ENCODE measurements around the gene HPX. TPM values are rescaled to one million over a fixed set of nuclear protein-coding genes. Genes with fewer than 3 reads are reported as not detected.

The HPX gene
- total and polyA plus RNA-seq, 12 donors: 0.26 to 25.2 (median 1.7) TPM

DNA sequence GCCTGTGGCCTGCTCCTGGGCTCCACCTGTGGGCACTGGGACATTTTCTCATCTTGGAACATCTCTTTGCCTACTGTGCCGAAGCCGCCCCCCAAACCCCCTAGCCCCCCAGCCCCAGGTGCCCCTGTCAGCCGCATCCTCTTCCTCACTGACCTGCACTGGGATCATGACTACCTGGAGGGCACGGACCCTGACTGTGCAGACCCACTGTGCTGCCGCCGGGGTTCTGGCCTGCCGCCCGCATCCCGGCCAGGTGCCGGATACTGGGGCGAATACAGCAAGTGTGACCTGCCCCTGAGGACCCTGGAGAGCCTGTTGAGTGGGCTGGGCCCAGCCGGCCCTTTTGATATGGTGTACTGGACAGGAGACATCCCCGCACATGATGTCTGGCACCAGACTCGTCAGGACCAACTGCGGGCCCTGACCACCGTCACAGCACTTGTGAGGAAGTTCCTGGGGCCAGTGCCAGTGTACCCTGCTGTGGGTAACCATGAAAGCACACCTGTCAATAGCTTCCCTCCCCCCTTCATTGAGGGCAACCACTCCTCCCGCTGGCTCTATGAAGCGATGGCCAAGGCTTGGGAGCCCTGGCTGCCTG is 49.2 kb downstream of the HPX start:
- H3K4me1 ChIP-seq (replicated peaks in 1 of 2): peaks cover 14 to 19% of the 10 kb centered on the region in 2 donors
- WGBS, 4 donors: 89 to 100% (median 96%) methylated on average over 2 to 18 of the region's 18 CpGs
- no peak for DNase-seq
- H3K27ac ChIP-seq: no peak overlapping the region
- no peaks in the 10 kb centered on the region for H3K9me3 ChIP-seq (replicated peaks in 1 of 3)
- H3K36me3 ChIP-seq (replicated peaks in 1 of 2): peaks cover 0 to 13% of the 10 kb centered on the region in 2 donors
- H3K27me3 ChIP-seq: no peaks in the 10 kb centered on the region
- no peak for TF ChIP-seq POLR2A (IDR thresholded peaks at IDR 0.05)
- TF ChIP-seq, protein P1, sequence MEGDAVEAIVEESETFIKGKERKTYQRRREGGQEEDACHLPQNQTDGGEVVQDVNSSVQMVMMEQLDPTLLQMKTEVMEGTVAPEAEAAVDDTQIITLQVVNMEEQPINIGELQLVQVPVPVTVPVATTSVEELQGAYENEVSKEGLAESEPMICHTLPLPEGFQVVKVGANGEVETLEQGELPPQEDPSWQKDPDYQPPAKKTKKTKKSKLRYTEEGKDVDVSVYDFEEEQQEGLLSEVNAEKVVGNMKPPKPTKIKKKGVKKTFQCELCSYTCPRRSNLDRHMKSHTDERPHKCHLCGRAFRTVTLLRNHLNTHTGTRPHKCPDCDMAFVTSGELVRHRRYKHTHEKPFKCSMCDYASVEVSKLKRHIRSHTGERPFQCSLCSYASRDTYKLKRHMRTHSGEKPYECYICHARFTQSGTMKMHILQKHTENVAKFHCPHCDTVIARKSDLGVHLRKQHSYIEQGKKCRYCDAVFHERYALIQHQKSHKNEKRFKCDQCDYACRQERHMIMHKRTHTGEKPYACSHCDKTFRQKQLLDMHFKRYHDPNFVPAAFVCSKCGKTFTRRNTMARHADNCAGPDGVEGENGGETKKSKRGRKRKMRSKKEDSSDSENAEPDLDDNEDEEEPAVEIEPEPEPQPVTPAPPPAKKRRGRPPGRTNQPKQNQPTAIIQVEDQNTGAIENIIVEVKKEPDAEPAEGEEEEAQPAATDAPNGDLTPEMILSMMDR (IDR thresholded peaks at IDR 0.05): no peak
- peak overlapping the region in 1 of 4 donors; percentile 79 for H3K4me3 ChIP-seq
- intact Hi-C loops (cut with DNase I): no loop called here

DNA sequence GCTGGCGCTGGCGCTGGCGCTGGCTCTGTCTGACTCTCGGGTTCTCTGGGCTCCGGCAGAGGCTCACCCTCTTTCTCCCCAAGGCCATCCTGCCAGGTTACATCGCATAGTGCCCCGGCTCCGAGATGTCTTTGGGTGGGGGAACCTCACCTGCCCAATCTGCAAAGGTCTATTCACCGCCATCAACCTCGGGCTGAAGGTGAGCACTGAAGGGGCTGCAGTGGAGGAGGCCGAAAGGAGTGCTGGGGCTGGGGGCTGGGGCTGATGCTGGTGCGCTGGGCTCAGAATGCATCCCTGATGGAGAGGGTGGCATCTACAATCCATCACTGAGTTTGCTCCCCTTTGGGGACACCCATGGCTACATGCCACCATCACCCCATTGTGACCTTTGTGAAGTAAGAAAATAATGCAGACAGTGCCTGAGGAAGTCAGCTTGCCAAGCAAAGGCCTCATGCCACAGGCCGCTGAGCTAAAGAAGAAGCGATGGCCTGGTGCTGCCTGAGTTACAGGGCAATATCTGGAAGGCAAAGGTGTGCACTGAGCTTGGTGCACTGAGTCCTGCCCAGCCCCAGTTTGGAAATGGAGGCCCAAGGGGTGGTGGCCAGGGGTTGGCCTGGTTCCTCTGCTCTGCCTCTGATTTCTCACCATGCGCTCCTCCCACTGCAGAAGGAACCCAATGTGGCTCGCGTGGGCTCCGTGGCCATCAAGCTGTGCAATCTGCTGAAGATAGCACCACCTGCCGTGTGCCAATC is 49.9 kb downstream of the HPX start:
- TF ChIP-seq, protein P1 (IDR thresholded peaks at IDR 0.05): no peak
- no peak for TF ChIP-seq POLR2A (IDR thresholded peaks at IDR 0.05)
- H3K9me3 ChIP-seq (replicated peaks in 1 of 3): no peaks in the 10 kb centered on the region
- no peaks in the 10 kb centered on the region for H3K27me3 ChIP-seq
- H3K4me1 ChIP-seq (replicated peaks in 1 of 2): peaks cover 14 to 18% of the 10 kb centered on the region in 2 donors
- peak overlapping the region in 4 of 5 donors; percentile 71 to 96 (median 90) for H3K27ac ChIP-seq
- intact Hi-C loops (cut with DNase I): no loop called here
- H3K36me3 ChIP-seq (replicated peaks in 1 of 2): peaks cover 0 to 13% of the 10 kb centered on the region in 2 donors
- 36 to 75% (median 56%) methylated on average over 8 to 19 of the region's 19 CpGs for WGBS, 4 donors
- DNase-seq: peak in 1 of 7 donors; percentile 18
- peak overlapping the region in 3 of 4 donors; percentile 79 to 94 (median 86) for H3K4me3 ChIP-seq

DNA sequence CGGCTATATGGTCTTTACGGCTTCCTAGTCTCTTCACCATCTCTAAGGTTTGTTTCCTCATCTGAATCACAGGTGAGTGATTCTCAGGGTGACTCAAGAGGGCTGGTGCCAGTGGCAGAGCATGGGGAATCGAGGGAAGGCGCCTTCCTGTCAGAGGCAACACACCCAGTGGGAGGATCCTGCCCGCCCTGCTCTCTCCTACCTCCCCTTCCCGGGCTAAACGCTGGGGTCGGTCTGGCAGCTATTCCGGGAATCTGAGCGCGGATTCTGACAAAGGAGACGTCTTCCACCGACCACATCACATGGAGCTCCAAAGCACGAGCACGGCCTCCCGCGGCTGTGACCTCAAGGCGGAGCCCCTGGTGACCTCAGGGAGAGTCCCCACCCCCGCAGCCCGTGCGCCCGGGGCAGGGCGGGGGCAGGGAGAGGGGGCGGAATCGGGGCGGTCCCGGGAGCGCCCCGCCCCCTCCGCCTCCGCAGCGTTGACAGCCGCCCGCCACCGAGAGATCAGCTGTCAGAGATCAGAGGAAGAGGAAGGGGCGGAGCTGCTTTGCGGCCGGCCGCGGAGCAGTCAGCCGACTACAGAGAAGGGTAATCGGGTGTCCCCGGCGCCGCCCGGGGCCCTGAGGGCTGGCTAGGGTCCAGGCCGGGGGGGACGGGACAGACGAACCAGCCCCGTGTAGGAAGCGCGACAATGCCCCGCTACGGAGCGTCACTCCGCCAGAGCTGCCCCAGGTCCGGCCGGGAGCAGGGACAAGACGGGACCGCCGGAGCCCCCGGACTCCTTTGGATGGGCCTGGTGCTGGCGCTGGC is 50.7 kb downstream of the HPX start, which contains the start of gene SMPD1:
TSS of gene SMPD1 (plus strand) at position 570 of the 813 bp plus-strand sequence. CDS start at position 695, 125 bp downstream.
- 1 to 2% (median 1%) methylated on average over 8 to 63 of the region's 63 CpGs for WGBS, 4 donors
- Histone ChIP-seq H3K27ac (peak within 1 kb of the TSS in 4 of 5 donors; percentile 71 to 96 (median 90)), H3K9me3 (replicated peaks in 1 of 3) (no peaks in the 10 kb centered on the region), H3K4me3 (peak within 1 kb of the TSS in 3 of 4 donors; percentile 79 to 94 (median 86)), H3K27me3 (no peaks in the 10 kb centered on the region), H3K36me3 (replicated peaks in 1 of 2) (peaks cover 0 to 10% of the 10 kb centered on the region in 2 donors), H3K4me1 (replicated peaks in 1 of 2) (peaks cover 14 to 18% of the 10 kb centered on the region in 2 donors)
- intact Hi-C loops (cut with DNase I): no loop called here
- peak; percentile 37 to 92 for TF ChIP-seq POLR2A (IDR thresholded peaks at IDR 0.05)
- TF ChIP-seq, protein P1 (IDR thresholded peaks at IDR 0.05): no peak
- DNase-seq: peak; percentile 93 to 98 (median 96)

DNA sequence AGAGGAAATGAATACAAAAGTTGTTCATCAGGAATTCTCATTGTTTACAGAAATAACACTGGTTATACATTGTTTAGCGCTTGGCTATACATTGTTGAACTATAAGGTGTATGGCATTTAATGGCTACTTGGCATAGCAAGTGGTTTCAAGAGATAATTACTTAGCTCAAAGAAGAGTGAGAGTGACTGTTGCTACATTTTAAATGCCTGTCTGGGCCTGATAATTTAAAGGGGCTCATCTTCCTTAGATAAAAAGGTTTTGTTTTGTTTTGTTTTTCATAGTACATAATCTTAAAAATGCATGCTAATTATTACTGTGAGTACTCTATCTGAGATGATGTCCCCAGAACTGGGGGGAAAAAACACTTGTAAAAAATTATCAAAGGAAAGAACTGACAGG is 52.0 kb downstream of the HPX start:
- Histone ChIP-seq H3K4me3 (no peak overlapping the region), H3K9me3 (replicated peaks in 1 of 3) (no peaks in the 10 kb centered on the region), H3K27ac (peak overlapping the region in 2 of 5 donors; percentile 90 to 96), H3K27me3 (no peaks in the 10 kb centered on the region), H3K4me1 (replicated peaks in 1 of 2) (peaks cover 14 to 18% of the 10 kb centered on the region in 2 donors), H3K36me3 (replicated peaks in 1 of 2) (no peaks in the 10 kb centered on the region)
- intact Hi-C loops (cut with DNase I): no loop called here
- 86 to 98% (median 93%) methylated on average over 1 of the region's 1 CpG for WGBS, 4 donors
- TF ChIP-seq POLR2A (IDR thresholded peaks at IDR 0.05): no peak
- TF ChIP-seq, protein P1 (IDR thresholded peaks at IDR 0.05): no peak
- no peak for DNase-seq

Measured in adrenal gland (tissue), 12 donors.